ENCODE results near the gene SULT2A1.
"Not testable (repeated sequence)": the region's sequence is repeated elsewhere in the genome, so short reads cannot be mapped to it uniquely, and the experiment has no call there.

SULT2A1 gene

GRCh38 chr19:47881757-47882156 is 4.4 kb downstream of the SULT2A1 start:
- no peak overlapping the region for H3K27ac ChIP-seq (ENCODE audit: poor library complexity, severe bottlenecking)

DNA sequence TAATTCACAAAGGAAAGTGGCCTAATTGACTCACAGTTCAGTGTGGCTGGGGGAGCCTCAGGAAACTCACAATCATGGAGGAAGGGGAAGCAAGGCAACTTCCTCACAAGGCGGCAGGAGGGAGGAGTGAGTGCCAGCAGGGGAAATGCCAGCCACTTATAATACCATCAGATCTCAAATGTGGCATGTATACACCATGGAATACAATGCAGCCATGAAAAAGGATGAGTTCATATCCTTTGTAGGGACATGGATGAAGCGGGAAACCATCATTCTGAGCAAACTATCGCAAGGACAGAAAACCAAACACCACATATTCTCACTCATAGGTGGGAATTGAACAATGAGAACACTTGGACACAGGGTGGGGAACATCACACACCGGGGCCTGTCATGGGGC is 6.7 kb downstream of the SULT2A1 start:
- H3K27ac ChIP-seq (ENCODE audit: poor library complexity, severe bottlenecking); ATAC-seq (ENCODE audit: low read depth); H3K36me3 ChIP-seq (ENCODE audit: low read depth); H3K27me3 ChIP-seq (ENCODE audit: insufficient read depth, poor library complexity, severe bottlenecking); H3K4me3 ChIP-seq (ENCODE audit: severe bottlenecking); H3K9me3 ChIP-seq (ENCODE audit: severe bottlenecking); H3K4me1 ChIP-seq (ENCODE audit: insufficient read depth, poor library complexity, severe bottlenecking); DNase-seq (ENCODE audit: low spot score): not testable (repeated sequence)

More at GRCh38 chr19:47881757-47882156, 4.4 kb downstream of the SULT2A1 start:
- Histone ChIP-seq H3K4me1 (ENCODE audit: insufficient read depth, poor library complexity, severe bottlenecking) (no peaks in the 10 kb centered on the region), H3K4me3 (ENCODE audit: severe bottlenecking) (no peak overlapping the region), H3K36me3 (ENCODE audit: low read depth) (no peaks in the 10 kb centered on the region), H3K27me3 (ENCODE audit: insufficient read depth, poor library complexity, severe bottlenecking) (peaks cover 6% of the 10 kb centered on the region), H3K9me3 (ENCODE audit: severe bottlenecking) (no peaks in the 10 kb centered on the region)
- ATAC-seq (ENCODE audit: low read depth) (no peak), DNase-seq (ENCODE audit: low spot score) (no peak)
- TF ChIP-seq, protein P1, sequence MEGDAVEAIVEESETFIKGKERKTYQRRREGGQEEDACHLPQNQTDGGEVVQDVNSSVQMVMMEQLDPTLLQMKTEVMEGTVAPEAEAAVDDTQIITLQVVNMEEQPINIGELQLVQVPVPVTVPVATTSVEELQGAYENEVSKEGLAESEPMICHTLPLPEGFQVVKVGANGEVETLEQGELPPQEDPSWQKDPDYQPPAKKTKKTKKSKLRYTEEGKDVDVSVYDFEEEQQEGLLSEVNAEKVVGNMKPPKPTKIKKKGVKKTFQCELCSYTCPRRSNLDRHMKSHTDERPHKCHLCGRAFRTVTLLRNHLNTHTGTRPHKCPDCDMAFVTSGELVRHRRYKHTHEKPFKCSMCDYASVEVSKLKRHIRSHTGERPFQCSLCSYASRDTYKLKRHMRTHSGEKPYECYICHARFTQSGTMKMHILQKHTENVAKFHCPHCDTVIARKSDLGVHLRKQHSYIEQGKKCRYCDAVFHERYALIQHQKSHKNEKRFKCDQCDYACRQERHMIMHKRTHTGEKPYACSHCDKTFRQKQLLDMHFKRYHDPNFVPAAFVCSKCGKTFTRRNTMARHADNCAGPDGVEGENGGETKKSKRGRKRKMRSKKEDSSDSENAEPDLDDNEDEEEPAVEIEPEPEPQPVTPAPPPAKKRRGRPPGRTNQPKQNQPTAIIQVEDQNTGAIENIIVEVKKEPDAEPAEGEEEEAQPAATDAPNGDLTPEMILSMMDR (IDR thresholded peaks at IDR 0.05; ENCODE audit: poor library complexity, severe bottlenecking): no peak

- no peak overlapping the region for H3K27ac ChIP-seq (ENCODE audit: poor library complexity, severe bottlenecking)
- no peaks in the 10 kb centered on the region for H3K27me3 ChIP-seq (ENCODE audit: insufficient read depth, poor library complexity, severe bottlenecking)
- no peaks in the 10 kb centered on the region for H3K4me1 ChIP-seq (ENCODE audit: insufficient read depth, poor library complexity, severe bottlenecking)
- H3K36me3 ChIP-seq (ENCODE audit: low read depth): no peaks in the 10 kb centered on the region
- H3K9me3 ChIP-seq (ENCODE audit: severe bottlenecking): no peaks in the 10 kb centered on the region
- no peak for DNase-seq (ENCODE audit: low spot score)
- TF ChIP-seq, protein P1 (IDR thresholded peaks at IDR 0.05; ENCODE audit: poor library complexity, severe bottlenecking): no peak
- ATAC-seq (ENCODE audit: low read depth): no peak
- H3K4me3 ChIP-seq (ENCODE audit: severe bottlenecking): no peak overlapping the region
These were observed 7.2 kb downstream of the SULT2A1 start for GRCh38 chr19:47878906-47879305.

DNA sequence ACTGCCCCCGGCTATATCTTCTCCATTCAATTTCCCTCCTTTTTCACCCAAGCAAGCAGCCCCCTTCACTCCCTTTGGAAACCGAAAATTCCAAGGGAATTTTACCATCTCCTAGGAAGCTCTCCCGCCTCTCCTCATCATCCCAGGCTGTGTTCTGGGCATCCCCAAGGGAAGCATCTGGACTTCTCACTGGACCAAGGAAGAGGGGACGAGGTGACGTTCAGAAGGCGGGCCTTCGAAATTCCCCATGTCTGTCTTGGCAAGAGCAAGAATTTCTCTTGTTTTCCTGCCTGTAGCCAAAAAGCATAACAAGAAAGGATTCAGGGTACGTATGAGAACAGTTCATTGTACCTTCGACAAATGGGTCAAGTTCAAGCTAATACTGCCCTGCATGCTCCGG is 20.9 kb downstream of the SULT2A1 start:
- Histone ChIP-seq H3K27me3 (ENCODE audit: insufficient read depth, poor library complexity, severe bottlenecking) (no peaks in the 10 kb centered on the region), H3K27ac (ENCODE audit: poor library complexity, severe bottlenecking) (no peak overlapping the region), H3K4me3 (ENCODE audit: severe bottlenecking) (no peak overlapping the region), H3K4me1 (ENCODE audit: insufficient read depth, poor library complexity, severe bottlenecking) (no peaks in the 10 kb centered on the region), H3K9me3 (ENCODE audit: severe bottlenecking) (no peaks in the 10 kb centered on the region), H3K36me3 (ENCODE audit: low read depth) (no peaks in the 10 kb centered on the region)
- DNase-seq (ENCODE audit: low spot score) (no peak), ATAC-seq (ENCODE audit: low read depth) (no peak)
- TF ChIP-seq, protein P1 (IDR thresholded peaks at IDR 0.05; ENCODE audit: poor library complexity, severe bottlenecking): no peak

GRCh38 chr19:47863514-47863936 is 22.6 kb downstream of the SULT2A1 start:
- no peak overlapping the region for H3K27ac ChIP-seq (ENCODE audit: poor library complexity, severe bottlenecking)
- no peaks in the 10 kb centered on the region for H3K9me3 ChIP-seq (ENCODE audit: severe bottlenecking)
- no peak overlapping the region for H3K4me3 ChIP-seq (ENCODE audit: severe bottlenecking)
- no peaks in the 10 kb centered on the region for H3K4me1 ChIP-seq (ENCODE audit: insufficient read depth, poor library complexity, severe bottlenecking)
- H3K27me3 ChIP-seq (ENCODE audit: insufficient read depth, poor library complexity, severe bottlenecking): no peaks in the 10 kb centered on the region
- H3K36me3 ChIP-seq (ENCODE audit: low read depth): no peaks in the 10 kb centered on the region
- ATAC-seq (ENCODE audit: low read depth) (peak; percentile 96), DNase-seq (ENCODE audit: low spot score) (peak; percentile 75)
- TF ChIP-seq, protein P1 (IDR thresholded peaks at IDR 0.05; ENCODE audit: poor library complexity, severe bottlenecking): peak; percentile 93

Measured in RWPE2 (cell line).